Measurements from ENCODE around the gene FRYL. TPM values are rescaled to one million over a fixed set of nuclear protein-coding genes. Genes with fewer than 3 reads are reported as not detected.
"Not testable (repeated sequence)": the region's sequence is repeated elsewhere in the genome, so short reads cannot be mapped to it uniquely, and the experiment has no call there.

The FRYL gene
- total and polyA plus RNA-seq, 12 donors: 11.7 to 60.1 (median 36.4) TPM

GRCh38 chr4:48639807-48640206, 140.3 kb downstream of the FRYL start:
- Histone ChIP-seq H3K36me3 (no peaks in the 10 kb centered on the region), H3K27ac (peak overlapping the region in 4 of 10 donors; percentile 6 to 66 (median 40)), H3K4me3 (no peak overlapping the region), H3K9me3 (peaks cover 0 to 6% (median 0%) of the 10 kb centered on the region in 11 donors), H3K27me3 (no peaks in the 10 kb centered on the region), H3K4me1 (peaks cover 3 to 80% (median 52%) of the 10 kb centered on the region in 9 donors)
- intact Hi-C loops (cut with DNase I): loop anchor here in 1 of 10 donors (5.0 kb wide), 1 partner anchor 38 kb away; no protein-coding TSS in a partner anchor
- DNase-seq (no peak), ATAC-seq (no peak)
- 71 to 75% methylated on average over 3 of the region's 3 CpGs for WGBS, 2 donors
- no peak for TF ChIP-seq CTCF (IDR thresholded peaks at IDR 0.05)

- Histone ChIP-seq H3K4me1 (peaks cover 3 to 72% (median 52%) of the 10 kb centered on the region in 9 donors), H3K27ac (peak overlapping the region in 1 of 10 donors; percentile 66)
- ATAC-seq; H3K9me3 ChIP-seq; H3K36me3 ChIP-seq; H3K4me3 ChIP-seq; H3K27me3 ChIP-seq; intact Hi-C loops (cut with DNase I); DNase-seq: not testable (repeated sequence)
- 92 to 95% methylated on average over 5 of the region's 5 CpGs for WGBS, 2 donors
These were observed 141.5 kb downstream of the FRYL start for GRCh38 chr4:48638586-48638985.

DNA sequence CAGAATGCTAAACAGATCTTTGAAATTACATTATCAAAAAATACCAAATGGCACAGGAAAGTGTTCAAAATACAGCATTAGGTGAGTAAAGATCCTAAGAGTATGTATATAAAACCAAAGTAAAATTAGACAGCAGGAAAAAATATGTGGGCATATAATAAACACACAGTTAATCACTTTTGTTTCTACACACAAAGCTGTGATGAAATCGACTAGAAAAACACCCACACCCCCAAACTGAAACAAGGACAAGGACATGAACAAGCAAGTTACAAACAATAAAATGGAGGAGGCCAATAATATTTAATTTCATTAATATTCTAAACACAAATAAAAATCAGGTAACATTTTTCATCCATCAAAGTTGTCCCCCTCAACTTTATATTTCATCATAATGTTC, 143.2 kb downstream of the FRYL start:
- WGBS, 2 donors: 75 to 92% methylated on average over 1 of the region's 1 CpG
- H3K36me3 ChIP-seq: peaks cover 0 to 15% (median 0%) of the 10 kb centered on the region in 9 donors
- no peaks in the 10 kb centered on the region for H3K27me3 ChIP-seq
- peaks cover 3 to 55% (median 43%) of the 10 kb centered on the region in 9 donors for H3K4me1 ChIP-seq
- no peak for DNase-seq
- intact Hi-C loops (cut with DNase I): no loop called here
- ATAC-seq: no peak
- H3K27ac ChIP-seq: no peak overlapping the region
- no peak for TF ChIP-seq CTCF (IDR thresholded peaks at IDR 0.05)
- no peak overlapping the region for H3K4me3 ChIP-seq
- peaks cover 0 to 6% (median 0%) of the 10 kb centered on the region in 11 donors for H3K9me3 ChIP-seq

- Histone ChIP-seq H3K27ac (peak overlapping the region in 2 of 10 donors; percentile 9 to 39), H3K9me3 (peaks cover 0 to 6% (median 0%) of the 10 kb centered on the region in 11 donors), H3K36me3 (peaks cover 0 to 15% (median 0%) of the 10 kb centered on the region in 9 donors), H3K4me3 (no peak overlapping the region), H3K27me3 (no peaks in the 10 kb centered on the region), H3K4me1 (peaks cover 0 to 46% (median 33%) of the 10 kb centered on the region in 9 donors)
- intact Hi-C loops (cut with DNase I): loop anchor here in 1 of 10 donors (2.0 kb wide), 1 partner anchor 39 kb away; no protein-coding TSS in a partner anchor
- ATAC-seq: no peak
- 29 to 35% methylated on average over 2 of the region's 2 CpGs for WGBS, 2 donors
- TF ChIP-seq CTCF (IDR thresholded peaks at IDR 0.05): no peak
- no peak for DNase-seq
These were observed 144.1 kb downstream of the FRYL start for GRCh38 chr4:48635980-48636379.

GRCh38 chr4:48635310-48635709, 144.8 kb downstream of the FRYL start:
- intact Hi-C loops (cut with DNase I): loop anchor here in 1 of 10 donors (2.0 kb wide), 1 partner anchor 39 kb away; no protein-coding TSS in a partner anchor
- TF ChIP-seq CTCF (IDR thresholded peaks at IDR 0.05): no peak
- Histone ChIP-seq H3K9me3 (peaks cover 0 to 6% (median 0%) of the 10 kb centered on the region in 11 donors), H3K4me3 (no peak overlapping the region), H3K27me3 (no peaks in the 10 kb centered on the region), H3K27ac (peak overlapping the region in 2 of 10 donors; percentile 9 to 39), H3K4me1 (peaks cover 0 to 43% (median 27%) of the 10 kb centered on the region in 9 donors), H3K36me3 (peaks cover 0 to 15% (median 0%) of the 10 kb centered on the region in 9 donors)
- ATAC-seq (peak in 3 of 8 donors; percentile 27 to 50 (median 28)), DNase-seq (no peak)
- WGBS, 2 donors: 77 to 79% methylated on average over 3 of the region's 3 CpGs

All from heart right ventricle (tissue), 16 donors.